ENCODE measurements around the gene PABPC3.

PABPC3 gene

GRCh38 chr13:25116044-25116443 lies 20.1 kb downstream of the PABPC3 start:
- H4K20me1 ChIP-seq (ENCODE audit: insufficient read depth, low read length) = no peaks in the 10 kb centered on the region
- no peak for ATAC-seq (ENCODE audit: insufficient read depth, low read depth)
- TF ChIP-seq CTCF (IDR thresholded peaks at IDR 0.05; ENCODE audit: borderline replicate concordance, extremely low read depth, low read length, poor library complexity, severe bottlenecking) (no peak), EZH2 (IDR thresholded peaks at IDR 0.05; ENCODE audit: borderline replicate concordance, low read depth, low read length, severe bottlenecking) (no peak)

GRCh38 chr13:25117312-25117711 lies 21.4 kb downstream of the PABPC3 start:
- Histone ChIP-seq H3K9ac (ENCODE audit: low read depth, low read length) (no peak overlapping the region), H3K4me3 (ENCODE audit: low read depth in 1 of 2, low read length in 2 of 2) (no peak overlapping the region), H3K4me1 (ENCODE audit: insufficient read depth, low read length) (no peaks in the 10 kb centered on the region), H2AFZ (ENCODE audit: low read depth, low read length) (no peak overlapping the region), H3K36me3 (ENCODE audit: insufficient read depth, low read length) (no peaks in the 10 kb centered on the region), H3K27me3 (ENCODE audit: insufficient read depth, low read length, poor library complexity) (peaks cover 20% of the 10 kb centered on the region), H3K27ac (ENCODE audit: low read length) (no peak overlapping the region), H4K20me1 (ENCODE audit: insufficient read depth, low read length) (no peaks in the 10 kb centered on the region), H3K79me2 (ENCODE audit: insufficient read depth, low read length) (no peaks in the 10 kb centered on the region), H3K9me3 (ENCODE audit: insufficient read depth, low read length, severe bottlenecking) (no peaks in the 10 kb centered on the region), H3K4me2 (ENCODE audit: insufficient read depth, low read length) (no peak overlapping the region)
- DNase-seq = no peak
- no peak for TF ChIP-seq EZH2 (IDR thresholded peaks at IDR 0.05; ENCODE audit: borderline replicate concordance, low read depth, low read length, severe bottlenecking)
- no peak for TF ChIP-seq CTCF (IDR thresholded peaks at IDR 0.05; ENCODE audit: borderline replicate concordance, extremely low read depth, low read length, poor library complexity, severe bottlenecking)
- ATAC-seq (ENCODE audit: insufficient read depth, low read depth) = no peak

More at GRCh38 chr13:25116044-25116443, 20.1 kb downstream of the PABPC3 start:
- H3K27me3 ChIP-seq (ENCODE audit: insufficient read depth, low read length, poor library complexity) = peaks cover 24% of the 10 kb centered on the region
- no peak overlapping the region for H2AFZ ChIP-seq (ENCODE audit: low read depth, low read length)
- H3K9me3 ChIP-seq (ENCODE audit: insufficient read depth, low read length, severe bottlenecking) = no peaks in the 10 kb centered on the region
- no peak overlapping the region for H3K4me3 ChIP-seq (ENCODE audit: low read depth in 1 of 2, low read length in 2 of 2)
- no peaks in the 10 kb centered on the region for H3K4me1 ChIP-seq (ENCODE audit: insufficient read depth, low read length)
- H3K27ac ChIP-seq (ENCODE audit: low read length) = no peak overlapping the region
- H3K4me2 ChIP-seq (ENCODE audit: insufficient read depth, low read length) = no peak overlapping the region
- no peak overlapping the region for H3K9ac ChIP-seq (ENCODE audit: low read depth, low read length)
- H3K36me3 ChIP-seq (ENCODE audit: insufficient read depth, low read length) = no peaks in the 10 kb centered on the region
- DNase-seq = no peak
- no peaks in the 10 kb centered on the region for H3K79me2 ChIP-seq (ENCODE audit: insufficient read depth, low read length)

- Histone ChIP-seq H3K9me3 (ENCODE audit: insufficient read depth, low read length, severe bottlenecking) (no peaks in the 10 kb centered on the region), H3K4me3 (ENCODE audit: low read depth in 1 of 2, low read length in 2 of 2) (no peak overlapping the region), H3K27me3 (ENCODE audit: insufficient read depth, low read length, poor library complexity) (peaks cover 16% of the 10 kb centered on the region), H2AFZ (ENCODE audit: low read depth, low read length) (no peak overlapping the region), H3K4me1 (ENCODE audit: insufficient read depth, low read length) (no peaks in the 10 kb centered on the region), H3K9ac (ENCODE audit: low read depth, low read length) (no peak overlapping the region), H3K79me2 (ENCODE audit: insufficient read depth, low read length) (no peaks in the 10 kb centered on the region), H4K20me1 (ENCODE audit: insufficient read depth, low read length) (no peaks in the 10 kb centered on the region), H3K27ac (ENCODE audit: low read length) (no peak overlapping the region), H3K36me3 (ENCODE audit: insufficient read depth, low read length) (no peaks in the 10 kb centered on the region), H3K4me2 (ENCODE audit: insufficient read depth, low read length) (no peak overlapping the region)
- TF ChIP-seq CTCF (IDR thresholded peaks at IDR 0.05; ENCODE audit: borderline replicate concordance, extremely low read depth, low read length, poor library complexity, severe bottlenecking) (no peak), EZH2 (IDR thresholded peaks at IDR 0.05; ENCODE audit: borderline replicate concordance, low read depth, low read length, severe bottlenecking) (no peak)
- DNase-seq (no peak), ATAC-seq (ENCODE audit: insufficient read depth, low read depth) (no peak)
Measured at GRCh38 chr13:25118378-25118905, 22.5 kb downstream of the PABPC3 start.

GRCh38 chr13:25130944-25131343 lies 35.0 kb downstream of the PABPC3 start:
- H3K9me3 ChIP-seq (ENCODE audit: insufficient read depth, low read length, severe bottlenecking) = no peaks in the 10 kb centered on the region
- no peaks in the 10 kb centered on the region for H3K4me1 ChIP-seq (ENCODE audit: insufficient read depth, low read length)
- no peak overlapping the region for H3K9ac ChIP-seq (ENCODE audit: low read depth, low read length)
- no peak for ATAC-seq (ENCODE audit: insufficient read depth, low read depth)
- H3K4me3 ChIP-seq (ENCODE audit: low read depth in 1 of 2, low read length in 2 of 2) = no peak overlapping the region
- TF ChIP-seq CTCF (IDR thresholded peaks at IDR 0.05; ENCODE audit: borderline replicate concordance, extremely low read depth, low read length, poor library complexity, severe bottlenecking) = no peak
- TF ChIP-seq EZH2 (IDR thresholded peaks at IDR 0.05; ENCODE audit: borderline replicate concordance, low read depth, low read length, severe bottlenecking) = no peak
- H3K4me2 ChIP-seq (ENCODE audit: insufficient read depth, low read length) = no peak overlapping the region
- DNase-seq = no peak
- no peaks in the 10 kb centered on the region for H3K79me2 ChIP-seq (ENCODE audit: insufficient read depth, low read length)
- H3K36me3 ChIP-seq (ENCODE audit: insufficient read depth, low read length) = no peaks in the 10 kb centered on the region
- peaks cover 5% of the 10 kb centered on the region for H3K27me3 ChIP-seq (ENCODE audit: insufficient read depth, low read length, poor library complexity)
- H4K20me1 ChIP-seq (ENCODE audit: insufficient read depth, low read length) = no peaks in the 10 kb centered on the region
- H3K27ac ChIP-seq (ENCODE audit: low read length) = no peak overlapping the region
- no peak overlapping the region for H2AFZ ChIP-seq (ENCODE audit: low read depth, low read length)
